HCT116 (cell line): ENCODE results near the gene MAPK8IP3. TPM values are rescaled to one million over a fixed set of nuclear protein-coding genes. Genes with fewer than 3 reads are reported as not detected.

Experiments used
- ATAC-seq: fragments of 200-7000 bp; cut with Tn5 transposase; 2 replicates; pipeline ENCODE4 v1.9.1; 2020; ENCODE audit warnings: mild to moderate bottlenecking, moderate library complexity
- BruUV-seq: library from RNA; stranded (reverse); fragments of 400-500 nt; replicated peaks from 2 replicates; lab custom pipeline; 2021; lab: Mats Ljungman, UMichigan
- CTCF ChIA-PET: fragments of 300-600 bp; sonication (Branson Sonifier 250); formaldehyde crosslinking; loops from one replicate; lab custom pipeline; 2021; ENCODE audit warnings: antibody characterized with exemption; lab: Charles Lee
- POLR2A ChIA-PET: fragments of 300-600, 350-600 bp; sonication (Branson Sonifier 250); formaldehyde crosslinking; loops from one replicate; lab custom pipeline; 2021; ENCODE audit warnings: antibody characterized with exemption; lab: Charles Lee
- RAD21 ChIA-PET, 2 experiments: fragments of 300-600 bp; sonication (Branson Sonifier 250); formaldehyde crosslinking; loops; one replicate each; lab custom pipeline; 2023; ENCODE audit warnings: low total read pairs in 2 of 2; ENCODE audit not compliant: uncharacterized antibody in 2 of 2, unreplicated experiment in 2 of 2, low non-redundant PET in 1 of 2; lab: Charles Lee
- DNase-seq: peaks from one replicate; pipeline ENCODE4 v3.0.0-alpha.2; 2010; ENCODE audit warnings: low read depth, low spot score
- H2AFZ ChIP-seq: fragments of 200-600 bp; shearing (Covaris generic), sonication (generic); 2 replicates; pipeline ENCODE4 v1.6.1; 2017; ENCODE audit warnings: low read depth, mixed run types, mixed read lengths, antibody characterized with exemption, low read length; ENCODE audit not compliant: poor library complexity, severe bottlenecking
- H3K27ac ChIP-seq: 2 replicates; pipeline ENCODE4 v1.5.1; 2012; ENCODE audit warnings: low read depth, low read length
- H3K27me3 ChIP-seq: fragments of 200-600 bp; sonication (generic); 2 replicates; pipeline ENCODE4 v1.6.1; 2016; ENCODE audit warnings: mixed run types, low read length, mixed read lengths; ENCODE audit not compliant: insufficient read depth
- H3K36me3 ChIP-seq, 2 experiments: fragments of 200-500 bp in 1 of 2; fragments of 200-600 bp in 1 of 2; sonication (Bioruptor generic) in 1 of 2; sonication (generic) in 1 of 2; 2 replicates each; pipeline versions ENCODE4 v1.5.1 to v1.6.1; 2014 to 2016; ENCODE audit warnings: low read length in 2 of 2, inconsistent platforms in 1 of 2, mixed read lengths in 1 of 2, mixed run types in 1 of 2; ENCODE audit not compliant: insufficient read depth in 2 of 2, control insufficient read depth in 1 of 2
- H3K4me1 ChIP-seq, 2 experiments: fragments of 200-600 bp in 1 of 2; sonication (generic) in 1 of 2; 2 replicates each; pipeline versions ENCODE4 v1.5.1 to v1.6.1; 2012 to 2017; ENCODE audit warnings: low read length in 2 of 2, inconsistent platforms in 1 of 2, mild to moderate bottlenecking in 1 of 2, mixed read lengths in 1 of 2, mixed run types in 1 of 2, moderate library complexity in 1 of 2; ENCODE audit not compliant: insufficient read depth in 2 of 2, control insufficient read depth in 1 of 2
- H3K4me2 ChIP-seq: fragments of 200-600 bp; sonication (generic); 2 replicates; pipeline ENCODE4 v1.6.1; 2017; ENCODE audit warnings: mixed run types, low read length, mixed read lengths
- H3K4me3 ChIP-seq, 2 experiments: fragments of 200-600 bp in 1 of 2; sonication (generic) in 1 of 2; replicated peaks in 1 of 2; 2 replicates each; pipeline ENCODE4 v1.5.1; 2011 to 2016; ENCODE audit warnings: low read length in 2 of 2, control low read depth in 1 of 2, low read depth in 1 of 2, mild to moderate bottlenecking in 1 of 2, mixed read lengths in 1 of 2, mixed run types in 1 of 2
- H3K79me2 ChIP-seq: fragments of 200-600 bp; sonication (generic); 2 replicates; pipeline ENCODE4 v1.6.1; 2017; ENCODE audit warnings: mild to moderate bottlenecking, mixed run types, low read length, moderate library complexity, mixed read lengths; ENCODE audit not compliant: insufficient read depth
- H3K9ac ChIP-seq: fragments of 200-600 bp; sonication (generic); 2 replicates; pipeline ENCODE4 v1.6.1; 2016; ENCODE audit warnings: low read length, mixed read lengths
- H3K9me2 ChIP-seq: fragments of 200-600 bp; sonication (generic), shearing (Covaris generic); 2 replicates; pipeline ENCODE4 v1.6.1; 2017; ENCODE audit warnings: mixed run types, mild to moderate bottlenecking, moderate library complexity; ENCODE audit not compliant: insufficient read depth
- H3K9me3 ChIP-seq, 2 experiments: fragments of 200-500 bp in 1 of 2; fragments of 200-600 bp in 1 of 2; sonication (Bioruptor generic) in 1 of 2; sonication (generic) in 1 of 2; 2 replicates each; pipeline ENCODE4 v1.6.1; 2014 to 2017; ENCODE audit warnings: low read length in 2 of 2, mixed read lengths in 2 of 2, inconsistent platforms in 1 of 2, low read depth in 1 of 2, mild to moderate bottlenecking in 1 of 2, mixed run types in 1 of 2, moderate library complexity in 1 of 2; ENCODE audit not compliant: control insufficient read depth in 1 of 2, insufficient read depth in 1 of 2
- H4K20me1 ChIP-seq: fragments of 200-600 bp; sonication (generic), shearing (Covaris generic); 2 replicates; pipeline ENCODE4 v1.6.1; 2017; ENCODE audit warnings: mixed run types, mild to moderate bottlenecking, moderate library complexity; ENCODE audit not compliant: insufficient read depth
- CEBPB ChIP-seq: IDR thresholded peaks from 2 replicates; pipeline ENCODE4 v1.6.1; 2012; ENCODE audit warnings: low read depth
- EGR1 ChIP-seq: IDR thresholded peaks from 2 replicates; pipeline ENCODE4 v1.6.1; 2012; ENCODE audit warnings: low read depth
- ELF1 ChIP-seq: IDR thresholded peaks from 2 replicates; pipeline ENCODE4 v1.6.1; 2012; ENCODE audit warnings: low read depth, borderline replicate concordance
- EZH2 ChIP-seq: fragments of 200-600 bp; sonication (generic); IDR thresholded peaks from 2 replicates; pipeline ENCODE4 v1.6.1; 2017; ENCODE audit warnings: antibody characterized with exemption, mixed run types
- EZH2phosphoT487 ChIP-seq: fragments of 200-600 bp; IDR thresholded peaks from 2 replicates; pipeline ENCODE4 v1.6.1; 2018; ENCODE audit warnings: antibody characterized with exemption, borderline replicate concordance
- FOSL1 ChIP-seq: IDR thresholded peaks from 2 replicates; pipeline ENCODE4 v1.6.1; 2012; ENCODE audit warnings: low read depth
- POLR2A ChIP-seq: IDR thresholded peaks from 2 replicates; pipeline ENCODE4 v1.7.0; 2011; ENCODE audit warnings: borderline replicate concordance; ENCODE audit not compliant: insufficient read depth, insufficient read length; ENCODE audit errors: extremely low read depth
- RAD21 ChIP-seq: IDR thresholded peaks from 2 replicates; pipeline ENCODE4 v1.6.1; 2012; ENCODE audit warnings: low read depth, mild to moderate bottlenecking
- REST ChIP-seq: IDR thresholded peaks from 2 replicates; pipeline ENCODE4 v1.6.1; 2012; ENCODE audit warnings: low read depth
- SIN3A ChIP-seq: IDR thresholded peaks from 2 replicates; pipeline ENCODE4 v1.6.1; 2012; ENCODE audit warnings: low read depth
- SP1 ChIP-seq: IDR thresholded peaks from 2 replicates; pipeline ENCODE4 v1.6.1; 2012; ENCODE audit warnings: low read depth
- SRF ChIP-seq: IDR thresholded peaks from 2 replicates; pipeline ENCODE4 v1.6.1; 2012; ENCODE audit warnings: low read depth
- TCF7L2 ChIP-seq: IDR thresholded peaks from 2 replicates; pipeline ENCODE4 v1.7.0; 2011; ENCODE audit warnings: borderline replicate concordance, inconsistent platforms; ENCODE audit not compliant: insufficient read depth, insufficient read length; ENCODE audit errors: extremely low read depth
- ZNF274 ChIP-seq: fragments of 200-500 bp; sonication (Bioruptor generic); IDR thresholded peaks from 2 replicates; pipeline ENCODE4 v1.6.1; 2014; ENCODE audit warnings: mild to moderate bottlenecking, low read depth, low read length, inconsistent platforms
- intact Hi-C: fragments of 100-400 bp; cut with micrococcal nuclease; formaldehyde crosslinking; loops from 2 replicates; pipeline ENCODE4 v1.10.0; 2022
- total RNA-seq: library from RNA; stranded (reverse); gene quantifications from one replicate; pipeline ENCODE4 v1.2.1, GENCODE V29; 2021; ENCODE audit not compliant: unreplicated experiment
- TF ChIP-seq, protein P1 (sequence below): IDR thresholded peaks from 2 replicates; pipeline ENCODE4 v1.6.1; 2011; ENCODE audit warnings: mild to moderate bottlenecking, low read length, moderate library complexity; ENCODE audit not compliant: insufficient replicate concordance; ENCODE audit errors: extremely low read depth
- TF ChIP-seq, protein P2 (sequence below): IDR thresholded peaks from 2 replicates; pipeline ENCODE4 v1.6.1; 2012

The MAPK8IP3 gene
- total RNA-seq, 1 experiment from 2014 or later = 75.3 TPM

DNA sequence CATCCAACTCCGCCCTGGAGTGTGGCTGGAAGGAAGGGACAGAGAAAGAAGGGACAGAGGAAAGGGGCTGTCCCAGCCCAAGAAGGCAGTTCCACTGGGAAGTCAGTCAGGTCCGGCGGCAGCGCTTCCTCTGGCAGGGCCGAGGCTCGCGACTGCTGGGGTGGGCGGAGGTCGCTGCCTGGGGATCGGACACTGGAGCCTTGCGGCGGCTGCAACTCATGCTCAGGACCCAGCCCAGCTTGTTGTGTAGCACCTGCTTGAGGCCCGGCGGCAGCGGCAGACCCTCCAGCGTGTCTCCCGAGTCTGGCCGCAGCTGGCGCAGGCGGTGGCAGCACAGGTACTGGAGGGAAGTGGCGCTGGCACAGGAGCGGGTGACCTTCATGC, 71.0 kb downstream of the MAPK8IP3 start:
- no peak for ATAC-seq
- no peak for TF ChIP-seq RAD21
- TF ChIP-seq SIN3A = no peak
- no peak for TF ChIP-seq POLR2A
- no peak for TF ChIP-seq FOSL1
- no peak for TF ChIP-seq ZNF274
- no peak for TF ChIP-seq EGR1
- TF ChIP-seq SP1 = no peak
- no peak for TF ChIP-seq TCF7L2
- no peak for TF ChIP-seq SRF
- TF ChIP-seq, protein P1, sequence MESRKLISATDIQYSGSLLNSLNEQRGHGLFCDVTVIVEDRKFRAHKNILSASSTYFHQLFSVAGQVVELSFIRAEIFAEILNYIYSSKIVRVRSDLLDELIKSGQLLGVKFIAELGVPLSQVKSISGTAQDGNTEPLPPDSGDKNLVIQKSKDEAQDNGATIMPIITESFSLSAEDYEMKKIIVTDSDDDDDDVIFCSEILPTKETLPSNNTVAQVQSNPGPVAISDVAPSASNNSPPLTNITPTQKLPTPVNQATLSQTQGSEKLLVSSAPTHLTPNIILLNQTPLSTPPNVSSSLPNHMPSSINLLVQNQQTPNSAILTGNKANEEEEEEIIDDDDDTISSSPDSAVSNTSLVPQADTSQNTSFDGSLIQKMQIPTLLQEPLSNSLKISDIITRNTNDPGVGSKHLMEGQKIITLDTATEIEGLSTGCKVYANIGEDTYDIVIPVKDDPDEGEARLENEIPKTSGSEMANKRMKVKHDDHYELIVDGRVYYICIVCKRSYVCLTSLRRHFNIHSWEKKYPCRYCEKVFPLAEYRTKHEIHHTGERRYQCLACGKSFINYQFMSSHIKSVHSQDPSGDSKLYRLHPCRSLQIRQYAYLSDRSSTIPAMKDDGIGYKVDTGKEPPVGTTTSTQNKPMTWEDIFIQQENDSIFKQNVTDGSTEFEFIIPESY = no peak
- TF ChIP-seq, protein P2, sequence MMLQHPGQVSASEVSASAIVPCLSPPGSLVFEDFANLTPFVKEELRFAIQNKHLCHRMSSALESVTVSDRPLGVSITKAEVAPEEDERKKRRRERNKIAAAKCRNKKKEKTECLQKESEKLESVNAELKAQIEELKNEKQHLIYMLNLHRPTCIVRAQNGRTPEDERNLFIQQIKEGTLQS = no peak
- no peak for TF ChIP-seq EZH2
- no peak for TF ChIP-seq REST
- no peak for TF ChIP-seq CEBPB
- no peak for TF ChIP-seq ELF1
- no peak for TF ChIP-seq EZH2phosphoT487
- TF ChIP-seq, all 23 proteins: peak for 0
- Histone ChIP-seq H3K9me2 (no peaks in the 10 kb centered on the region), H3K27ac (no peak overlapping the region), H3K4me3 (no peak overlapping the region), H3K4me1 (peaks cover 6 to 29% of the 10 kb centered on the region in 2 experiments), H3K9me3 (no peaks in the 10 kb centered on the region), H3K36me3 (peaks cover 0 to 5% of the 10 kb centered on the region in 2 experiments; a peak in 3 of 4 replicates), H3K79me2 (peaks cover 38% of the 10 kb centered on the region), H2AFZ (no peak overlapping the region), H3K4me2 (no peak overlapping the region), H3K9ac (no peak overlapping the region), H4K20me1 (no peaks in the 10 kb centered on the region), H3K27me3 (no peaks in the 10 kb centered on the region)
- POLR2A ChIA-PET = no interaction called here
- RAD21 ChIA-PET = no interaction called here
- DNase-seq = no peak
- intact Hi-C loops = no loop called here
- no TSS peak for BruUV-seq
- CTCF ChIA-PET = no interaction called here
